Cardiac muscle cell (in vitro differentiated cells and primary cell): ENCODE data around the gene CDC20. TPM values are rescaled to one million over a fixed set of nuclear protein-coding genes. Genes with fewer than 3 reads are reported as not detected.

Experiments used
- DNase-seq, 2 donors: peaks; one replicate each; pipeline versions ENCODE4 v3.0.0 to v3.0.0-alpha.2; 2010 to 2017; ENCODE audit warnings: low read depth in 1 of 2, low spot score in 1 of 2
- H3K27ac ChIP-seq: fragments of 200-600 bp; sonication (generic); 2 replicates; pipeline ENCODE4 v1.5.1; 2016
- H3K27me3 ChIP-seq: fragments of 200-600 bp; sonication (generic); 2 replicates; pipeline ENCODE4 v1.6.0; 2016; ENCODE audit warnings: control low read depth
- H3K36me3 ChIP-seq: fragments of 200-600 bp; sonication (generic); 2 replicates; pipeline ENCODE4 v1.5.1; 2016; ENCODE audit warnings: control low read depth
- H3K4me1 ChIP-seq: fragments of 200-600 bp; sonication (generic); 2 replicates; pipeline ENCODE4 v1.8.1; 2017; ENCODE audit warnings: low read depth, mild to moderate bottlenecking, mixed run types
- H3K4me3 ChIP-seq: fragments of 200-600 bp; sonication (generic); 2 replicates; pipeline ENCODE4 v1.5.1; 2016; ENCODE audit warnings: mild to moderate bottlenecking
- H3K9me3 ChIP-seq: fragments of 200-600 bp; sonication (generic); 2 replicates; pipeline ENCODE4 v1.5.1; 2017; ENCODE audit warnings: low read depth, mild to moderate bottlenecking, control low read depth
- polyA plus RNA-seq: library from polyadenylated mRNA; unstranded; fragments of >200 nt; fragmentation: Nextera tagmentation; extraction: Ambion mirVana; gene quantifications from 2 replicates; pipeline ENCODE4 v1.2.1, GENCODE V29; 2016
- total RNA-seq: library from RNA; depleted of rRNA; stranded (reverse); fragments of >200 nt; gene quantifications from 2 replicates; pipeline ENCODE4 v1.2.3, GENCODE V29; 2016
- TF ChIP-seq, protein P1 (sequence below): IDR thresholded peaks from 2 replicates; pipeline ENCODE4 v1.5.1; 2012; ENCODE audit warnings: low read depth, mild to moderate bottlenecking, low read length

The CDC20 gene
- total and polyA plus RNA-seq, 2 experiments from 2014 or later: 18.7 to 134 TPM

DNA sequence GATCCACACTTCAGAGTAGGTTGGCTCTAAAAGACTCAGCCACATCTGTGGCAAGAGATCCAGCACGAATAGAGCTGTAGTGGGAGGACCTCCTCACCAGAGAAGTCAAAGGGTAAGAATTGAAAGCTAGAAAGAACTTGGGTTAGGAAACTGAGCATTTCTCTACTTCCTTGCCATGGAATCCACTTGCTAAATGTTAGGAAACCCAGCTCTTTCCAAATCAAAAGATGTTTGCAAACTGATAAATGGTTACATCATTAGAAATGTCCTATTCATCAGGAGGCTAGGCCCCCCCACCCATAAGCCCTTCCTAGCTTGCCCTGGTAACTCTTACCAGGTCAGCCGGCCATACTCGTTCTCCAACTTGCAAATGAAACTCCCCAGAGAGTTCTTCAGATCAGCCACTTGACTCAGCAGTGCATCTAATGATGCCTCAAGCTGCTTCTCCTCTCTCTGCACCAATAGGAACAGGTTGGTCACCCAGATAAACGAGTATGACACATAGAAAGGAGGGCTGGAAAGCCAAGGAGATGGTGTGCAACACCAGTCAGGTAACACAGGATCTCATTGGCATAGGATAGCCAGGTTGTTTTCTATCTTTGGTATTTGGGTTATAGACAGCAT is 29.3 kb downstream of the CDC20 start:
- H3K4me3 ChIP-seq: no peak overlapping the region
- TF ChIP-seq, protein P1, sequence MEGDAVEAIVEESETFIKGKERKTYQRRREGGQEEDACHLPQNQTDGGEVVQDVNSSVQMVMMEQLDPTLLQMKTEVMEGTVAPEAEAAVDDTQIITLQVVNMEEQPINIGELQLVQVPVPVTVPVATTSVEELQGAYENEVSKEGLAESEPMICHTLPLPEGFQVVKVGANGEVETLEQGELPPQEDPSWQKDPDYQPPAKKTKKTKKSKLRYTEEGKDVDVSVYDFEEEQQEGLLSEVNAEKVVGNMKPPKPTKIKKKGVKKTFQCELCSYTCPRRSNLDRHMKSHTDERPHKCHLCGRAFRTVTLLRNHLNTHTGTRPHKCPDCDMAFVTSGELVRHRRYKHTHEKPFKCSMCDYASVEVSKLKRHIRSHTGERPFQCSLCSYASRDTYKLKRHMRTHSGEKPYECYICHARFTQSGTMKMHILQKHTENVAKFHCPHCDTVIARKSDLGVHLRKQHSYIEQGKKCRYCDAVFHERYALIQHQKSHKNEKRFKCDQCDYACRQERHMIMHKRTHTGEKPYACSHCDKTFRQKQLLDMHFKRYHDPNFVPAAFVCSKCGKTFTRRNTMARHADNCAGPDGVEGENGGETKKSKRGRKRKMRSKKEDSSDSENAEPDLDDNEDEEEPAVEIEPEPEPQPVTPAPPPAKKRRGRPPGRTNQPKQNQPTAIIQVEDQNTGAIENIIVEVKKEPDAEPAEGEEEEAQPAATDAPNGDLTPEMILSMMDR: no peak
- no peaks in the 10 kb centered on the region for H3K9me3 ChIP-seq
- H3K27me3 ChIP-seq: no peaks in the 10 kb centered on the region
- H3K36me3 ChIP-seq: peaks cover 43% of the 10 kb centered on the region
- DNase-seq: no peak
- H3K4me1 ChIP-seq: peaks cover 5% of the 10 kb centered on the region
- no peak overlapping the region for H3K27ac ChIP-seq

DNA sequence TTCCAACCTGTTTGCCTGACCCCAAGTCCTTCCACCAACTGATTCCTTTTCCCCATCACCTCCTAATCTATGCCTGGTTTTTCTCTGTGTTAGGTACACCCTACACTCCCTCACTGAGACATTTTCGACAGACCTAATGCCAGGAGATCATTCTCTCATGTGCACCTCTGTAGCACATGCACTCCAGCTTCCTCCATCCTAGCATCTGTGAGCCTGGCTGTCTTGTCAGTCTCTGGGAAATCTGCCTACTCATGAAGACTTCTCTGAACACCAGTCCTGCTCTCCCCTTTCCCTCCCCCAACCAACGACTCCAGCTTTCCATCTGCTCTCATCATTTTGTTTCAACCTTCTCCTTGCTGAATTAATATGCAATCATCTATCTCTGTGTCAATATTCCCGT is 29.8 kb downstream of the CDC20 start:
- Histone ChIP-seq H3K4me3 (peak overlapping the region; percentile 72), H3K27ac (peak overlapping the region; percentile 87), H3K4me1 (peaks cover 5% of the 10 kb centered on the region), H3K36me3 (peaks cover 38% of the 10 kb centered on the region), H3K9me3 (no peaks in the 10 kb centered on the region), H3K27me3 (no peaks in the 10 kb centered on the region)
- no peak for DNase-seq
- TF ChIP-seq, protein P1: no peak

DNA sequence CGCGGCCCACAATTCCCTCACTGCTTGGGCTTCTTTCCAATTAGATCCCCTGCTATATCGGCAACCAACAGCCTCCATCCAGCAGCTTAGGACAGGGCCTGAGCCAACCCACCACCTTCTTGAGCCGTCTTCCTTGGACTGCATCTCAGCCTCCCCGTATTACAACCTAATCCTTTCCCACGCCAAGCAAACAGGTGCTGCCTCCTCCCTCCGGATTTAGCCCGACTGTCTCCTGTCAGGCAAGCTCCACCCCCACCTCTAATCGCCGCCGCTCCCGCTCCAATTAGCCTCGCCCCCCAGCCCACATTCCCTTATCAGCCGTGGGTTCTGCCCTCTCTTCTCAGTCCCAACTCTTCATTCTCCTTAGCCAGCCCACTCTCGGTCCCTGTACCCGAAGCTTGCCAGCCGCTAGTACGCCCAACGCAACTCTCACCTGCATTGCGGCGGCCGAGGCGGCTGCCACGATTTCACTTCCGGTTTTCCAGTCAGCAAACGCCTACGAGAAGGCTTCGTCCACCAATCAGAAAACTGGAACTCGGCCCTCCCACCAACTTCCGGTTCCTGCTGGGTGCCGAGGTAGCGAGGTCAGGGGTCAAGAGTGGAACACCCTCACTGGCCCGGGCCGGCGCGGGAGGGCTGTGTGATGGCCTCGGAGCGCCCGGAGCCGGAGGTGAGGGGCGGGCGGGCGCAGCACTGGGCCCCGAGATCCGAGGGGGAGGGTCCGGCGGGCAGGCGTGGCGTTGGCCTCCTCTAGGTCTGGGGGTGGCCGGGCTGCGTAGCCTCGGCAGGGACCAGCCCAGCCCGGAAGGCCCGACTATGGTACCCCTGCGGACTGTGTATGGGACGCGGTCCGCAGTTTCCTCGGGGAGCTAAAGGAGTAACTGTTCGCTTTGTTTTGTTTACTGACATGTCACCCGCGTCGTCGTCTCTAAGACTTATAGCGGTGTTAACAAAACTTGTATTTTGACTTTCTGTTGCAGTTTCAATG is 30.8 kb downstream of the CDC20 start, which contains the start of the genes MED8 and SZT2:
TSS of gene MED8 (minus strand) at position 475 of the 988 bp plus-strand sequence. CDS start at position 439, 36 bp downstream.
TSS of gene SZT2 (plus strand) at position 574 of the 988 bp plus-strand sequence. CDS start at position 644, 70 bp downstream.
- Histone ChIP-seq H3K9me3 (no peaks in the 10 kb centered on the region), H3K27ac (peak within 1 kb of the TSS; percentile 87), H3K4me3 (peak within 1 kb of the TSS; percentile 72), H3K27me3 (no peaks in the 10 kb centered on the region), H3K36me3 (peaks cover 28% of the 10 kb centered on the region), H3K4me1 (peaks cover 5% of the 10 kb centered on the region)
- peak; percentile 94 to 98 for DNase-seq
- TF ChIP-seq, protein P1: no peak

DNA sequence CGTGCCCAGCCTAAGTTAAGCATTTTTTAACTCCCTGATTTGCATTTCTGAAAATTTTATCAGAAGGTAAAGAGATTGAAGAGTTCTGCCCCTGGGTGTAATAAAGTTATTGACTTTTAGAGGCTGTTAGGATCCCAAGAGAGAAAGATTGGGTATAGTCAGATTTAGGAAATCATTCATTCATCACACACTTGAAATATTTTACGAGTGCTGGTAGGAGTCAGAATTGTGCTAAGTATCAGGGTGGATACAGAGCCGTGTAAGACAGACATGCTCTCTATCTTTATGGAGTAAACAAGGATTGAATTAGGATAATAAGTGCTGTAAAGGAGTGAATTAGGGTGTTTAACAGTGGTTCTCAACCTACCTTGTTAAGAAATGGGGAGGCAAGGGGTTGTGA is 33.9 kb downstream of the CDC20 start:
- Histone ChIP-seq H3K4me3 (no peak overlapping the region), H3K27ac (no peak overlapping the region), H3K9me3 (no peaks in the 10 kb centered on the region), H3K27me3 (no peaks in the 10 kb centered on the region), H3K4me1 (peaks cover 5% of the 10 kb centered on the region), H3K36me3 (no peaks in the 10 kb centered on the region)
- no peak for DNase-seq
- TF ChIP-seq, protein P1: no peak

DNA sequence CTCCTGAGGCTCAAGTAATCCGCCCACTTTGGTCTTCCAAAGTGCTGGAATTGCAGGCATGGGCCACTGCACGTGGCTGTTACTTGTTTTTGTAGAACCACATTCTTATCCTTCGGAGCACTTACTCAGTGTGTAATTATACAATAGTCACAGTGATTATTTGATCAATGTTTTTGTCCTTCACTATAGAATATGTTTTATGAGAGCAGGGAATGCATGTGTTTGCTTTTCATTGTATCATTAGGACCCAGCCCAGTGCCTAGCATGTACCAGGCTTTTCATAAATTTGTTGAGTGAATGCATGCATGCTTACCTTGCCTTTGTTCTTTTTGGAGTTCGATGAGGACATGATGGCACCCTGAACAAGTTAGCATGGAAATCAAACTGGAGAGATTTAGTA is 36.7 kb downstream of the CDC20 start:
- TF ChIP-seq, protein P1: no peak
- H3K27me3 ChIP-seq: no peaks in the 10 kb centered on the region
- no peaks in the 10 kb centered on the region for H3K36me3 ChIP-seq
- DNase-seq: no peak
- H3K27ac ChIP-seq: no peak overlapping the region
- H3K4me3 ChIP-seq: no peak overlapping the region
- no peaks in the 10 kb centered on the region for H3K4me1 ChIP-seq
- H3K9me3 ChIP-seq: no peaks in the 10 kb centered on the region
